AG09309 (cell line): ENCODE results near the gene PLEKHM2.

ENCODE experiments used
- DNase-seq: peaks from one replicate; pipeline ENCODE4 v3.0.0-alpha.2; 2010; ENCODE audit warnings: low read depth
- H3K4me3 ChIP-seq: 2 replicates; pipeline ENCODE4 v1.5.1; 2011; ENCODE audit warnings: mild to moderate bottlenecking, low read depth, low read length, moderate library complexity; ENCODE audit not compliant: control insufficient read depth
- CTCF ChIP-seq: IDR thresholded peaks from 2 replicates; pipeline ENCODE4 v1.5.1; 2011; ENCODE audit warnings: mild to moderate bottlenecking, low read depth, low read length, inconsistent platforms; ENCODE audit not compliant: insufficient read depth, control insufficient read depth; ENCODE audit errors: missing control alignments

Gene PLEKHM2

DNA sequence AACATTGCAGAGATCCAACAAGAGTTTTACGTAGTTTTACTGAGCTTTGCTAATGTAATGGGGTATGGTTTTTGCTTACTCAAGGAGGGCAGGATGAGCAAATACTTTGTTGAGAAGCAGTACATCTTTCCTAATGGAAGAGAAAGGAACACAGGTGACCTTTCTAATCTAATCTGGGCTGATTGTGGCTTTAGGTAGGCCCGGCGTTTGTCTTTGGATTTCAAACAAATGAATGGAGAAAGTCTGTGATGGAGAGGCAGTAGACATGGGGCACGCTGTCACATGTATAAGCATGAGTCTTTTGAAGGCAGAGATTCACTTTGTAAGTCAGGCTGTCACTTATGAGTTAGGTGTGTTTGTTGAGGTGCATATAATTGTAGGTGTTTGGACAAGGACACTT is 1.7 kb downstream of the PLEKHM2 start:
- DNase-seq: no peak
- TF ChIP-seq CTCF: no peak
- H3K4me3 ChIP-seq: no peak overlapping the region; the same call in 1 of the 2 replicates

DNA sequence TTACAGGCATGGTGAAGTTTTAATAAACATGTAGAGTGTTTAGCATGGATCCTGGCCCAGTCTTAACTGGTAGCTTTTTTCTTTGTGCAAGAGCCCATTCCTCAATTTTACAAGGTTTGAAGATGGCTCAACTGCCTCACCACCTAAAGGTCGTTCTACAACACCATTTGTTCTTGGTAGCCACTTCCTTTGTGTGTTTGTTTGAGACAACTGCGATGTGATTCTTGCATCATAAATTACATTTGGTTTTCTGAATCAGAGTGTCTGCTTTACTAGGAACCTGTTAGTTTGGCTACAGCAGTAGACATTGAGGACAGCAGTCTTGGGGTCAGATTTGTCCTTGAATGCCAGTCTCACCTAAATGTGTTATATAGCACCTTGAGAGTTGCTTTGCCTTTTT is 3.3 kb downstream of the PLEKHM2 start:
- TF ChIP-seq CTCF: no peak
- DNase-seq: no peak
- no peak overlapping the region for H3K4me3 ChIP-seq

DNA sequence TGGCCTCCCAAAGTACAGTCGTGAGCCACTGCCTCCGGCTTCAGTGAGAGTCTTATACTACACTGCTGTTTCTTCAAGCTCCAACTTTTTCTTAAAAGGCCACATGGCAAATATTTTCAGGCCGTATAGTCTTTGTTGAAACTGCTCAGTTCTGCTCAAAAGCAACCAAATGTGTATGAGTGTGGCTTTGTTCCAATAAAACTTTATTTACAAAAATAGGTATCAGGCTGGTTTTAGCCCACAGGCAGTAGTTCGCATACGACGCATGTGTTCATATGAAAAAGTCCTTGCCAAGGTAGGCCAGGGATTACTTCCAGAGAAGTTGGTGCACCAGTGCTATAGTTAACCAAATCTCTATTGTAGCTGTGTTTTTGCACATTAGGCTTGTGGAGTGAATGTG is 6.2 kb downstream of the PLEKHM2 start:
- no peak overlapping the region for H3K4me3 ChIP-seq
- DNase-seq: no peak
- TF ChIP-seq CTCF: no peak

DNA sequence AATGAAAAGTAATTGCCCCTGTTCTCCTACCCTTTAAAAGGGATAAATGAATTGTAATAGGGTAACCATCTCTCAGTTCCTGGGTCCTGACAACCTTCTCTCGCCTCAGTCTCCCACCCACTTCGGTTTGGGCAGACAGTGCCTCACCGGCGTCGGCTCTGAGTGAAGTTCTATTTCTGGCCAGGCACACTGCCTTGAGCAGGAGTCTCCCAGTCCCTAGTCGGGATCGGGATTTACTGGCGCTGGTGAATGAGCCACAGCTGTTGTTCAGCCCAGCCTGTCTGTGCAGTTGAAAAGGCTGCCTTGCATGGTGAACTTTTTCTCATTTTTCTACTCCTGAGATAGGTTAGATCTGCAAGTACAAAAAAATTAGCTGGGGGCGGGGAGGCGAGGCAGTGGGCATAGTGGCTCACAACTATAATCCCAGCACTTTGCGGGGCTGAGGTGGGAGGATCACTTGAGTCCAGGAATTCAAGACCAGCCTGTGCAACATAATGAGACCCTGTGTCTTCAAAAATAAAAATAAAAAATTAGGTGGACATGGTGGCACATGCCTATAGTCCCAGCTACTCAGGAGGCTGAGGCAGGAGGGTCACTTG is 7.4 kb downstream of the PLEKHM2 start:
- no peak for DNase-seq
- no peak for TF ChIP-seq CTCF
- no peak overlapping the region for H3K4me3 ChIP-seq

GRCh38 chr1:15692121-15692682 is 8.1 kb downstream of the PLEKHM2 start:
- no peak for TF ChIP-seq CTCF
- no peak for DNase-seq
- H3K4me3 ChIP-seq: no peak overlapping the region

GRCh38 chr1:15693371-15693770 is 9.3 kb downstream of the PLEKHM2 start:
- H3K4me3 ChIP-seq: no peak overlapping the region
- TF ChIP-seq CTCF: no peak
- no peak for DNase-seq

- no peak overlapping the region for H3K4me3 ChIP-seq
- no peak for TF ChIP-seq CTCF
- no peak for DNase-seq
Observed at GRCh38 chr1:15696956-15697521, 12.9 kb downstream of the PLEKHM2 start.
